SK-N-SH (cell line): ENCODE measurements around the gene ZBTB46.

Source experiments
- FOXJ3 ChIP-seq: sonication (generic); formaldehyde crosslinking; IDR thresholded peaks from 2 replicates; pipeline ENCODE4 v1.5.1; 2020; ENCODE audit warnings: mild to moderate bottlenecking, missing genetic modification reagents
- USF1 ChIP-seq: IDR thresholded peaks from 2 replicates; pipeline ENCODE4 v1.4.0; 2012; ENCODE audit warnings: low read depth, borderline replicate concordance
- TF ChIP-seq, protein P1 (sequence below): fragments of 200-600 bp; sonication (generic); IDR thresholded peaks from 2 replicates; pipeline ENCODE4 v1.6.1; 2017; ENCODE audit warnings: antibody characterized with exemption, mild to moderate bottlenecking, moderate library complexity
- TF ChIP-seq, protein P2 (sequence below): IDR thresholded peaks from 2 replicates; pipeline ENCODE4 v1.4.0; 2012; ENCODE audit warnings: low read depth

- TF ChIP-seq, protein P1, sequence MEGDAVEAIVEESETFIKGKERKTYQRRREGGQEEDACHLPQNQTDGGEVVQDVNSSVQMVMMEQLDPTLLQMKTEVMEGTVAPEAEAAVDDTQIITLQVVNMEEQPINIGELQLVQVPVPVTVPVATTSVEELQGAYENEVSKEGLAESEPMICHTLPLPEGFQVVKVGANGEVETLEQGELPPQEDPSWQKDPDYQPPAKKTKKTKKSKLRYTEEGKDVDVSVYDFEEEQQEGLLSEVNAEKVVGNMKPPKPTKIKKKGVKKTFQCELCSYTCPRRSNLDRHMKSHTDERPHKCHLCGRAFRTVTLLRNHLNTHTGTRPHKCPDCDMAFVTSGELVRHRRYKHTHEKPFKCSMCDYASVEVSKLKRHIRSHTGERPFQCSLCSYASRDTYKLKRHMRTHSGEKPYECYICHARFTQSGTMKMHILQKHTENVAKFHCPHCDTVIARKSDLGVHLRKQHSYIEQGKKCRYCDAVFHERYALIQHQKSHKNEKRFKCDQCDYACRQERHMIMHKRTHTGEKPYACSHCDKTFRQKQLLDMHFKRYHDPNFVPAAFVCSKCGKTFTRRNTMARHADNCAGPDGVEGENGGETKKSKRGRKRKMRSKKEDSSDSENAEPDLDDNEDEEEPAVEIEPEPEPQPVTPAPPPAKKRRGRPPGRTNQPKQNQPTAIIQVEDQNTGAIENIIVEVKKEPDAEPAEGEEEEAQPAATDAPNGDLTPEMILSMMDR = no peak
- TF ChIP-seq, protein P2, sequence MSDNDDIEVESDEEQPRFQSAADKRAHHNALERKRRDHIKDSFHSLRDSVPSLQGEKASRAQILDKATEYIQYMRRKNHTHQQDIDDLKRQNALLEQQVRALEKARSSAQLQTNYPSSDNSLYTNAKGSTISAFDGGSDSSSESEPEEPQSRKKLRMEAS = no peak
- TF ChIP-seq FOXJ3 (CRISPR knock-in tag) (no peak), USF1 (no peak)
Measured at GRCh38 chr20:63815615-63816253, 15.3 kb downstream of the ZBTB46 start.
